Measurements from ENCODE around the gene DGKB. TPM values are rescaled to one million over a fixed set of nuclear protein-coding genes. Genes with fewer than 3 reads are reported as not detected.

Gene DGKB
- polyA plus RNA-seq, 3 donors from 2014 or later, result not detected

DNA sequence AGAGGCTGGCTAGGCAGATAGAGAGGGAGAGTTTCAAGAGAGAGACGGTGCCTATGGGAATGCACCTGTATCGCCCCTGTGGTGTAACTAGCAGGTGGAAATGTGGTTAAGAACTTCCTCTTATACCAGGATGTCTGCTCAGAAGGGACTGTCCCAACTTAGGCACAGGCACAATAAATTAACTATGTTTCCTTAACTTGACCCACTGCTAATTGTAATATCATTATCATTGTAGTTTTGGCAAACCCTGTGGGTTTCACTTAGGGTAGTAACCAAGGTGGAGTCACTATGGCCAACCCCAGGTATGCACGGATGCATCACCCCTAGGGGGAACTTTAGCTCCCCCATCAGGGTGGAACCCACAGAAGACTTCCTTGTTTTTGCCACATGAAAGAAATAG lies 455.7 kb downstream of the DGKB start:
- H3K9me3 Mint-ChIP-seq, result peaks cover 0 to 16% (median 5%) of the 10 kb centered on the region in 6 donors
- H3K36me3 Mint-ChIP-seq, result no peaks in the 10 kb centered on the region
- no peak for DNase-seq
- peaks cover 0 to 4% (median 0%) of the 10 kb centered on the region in 3 donors for H3K27me3 Mint-ChIP-seq (ENCODE audit: low read depth in 3 of 3)
- H3K4me3 Mint-ChIP-seq, result no peak overlapping the region
- no peaks in the 10 kb centered on the region for H3K4me1 Mint-ChIP-seq
- H3K27ac Mint-ChIP-seq, result no peak overlapping the region

DNA sequence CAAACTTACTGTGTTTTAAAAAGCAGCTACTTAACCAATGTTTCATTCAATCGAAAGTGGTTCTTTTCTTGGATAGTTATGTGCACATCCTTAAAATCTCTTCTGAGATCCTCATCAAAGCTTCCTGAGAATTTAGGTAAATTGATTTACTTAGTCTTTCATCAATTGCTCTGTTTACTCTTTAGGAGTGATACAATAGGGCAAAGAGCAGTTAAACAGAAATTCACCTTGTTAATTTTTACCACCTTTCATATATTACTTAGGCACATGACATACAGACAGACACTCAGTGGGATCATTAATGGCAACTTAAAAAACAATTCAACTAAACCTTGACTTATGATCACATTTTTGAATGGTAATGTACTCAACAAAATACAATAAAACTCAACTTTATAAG lies 456.3 kb downstream of the DGKB start:
- no peak overlapping the region for H3K27ac Mint-ChIP-seq
- H3K4me3 Mint-ChIP-seq, result no peak overlapping the region
- DNase-seq, result no peak
- peaks cover 0 to 16% (median 5%) of the 10 kb centered on the region in 6 donors for H3K9me3 Mint-ChIP-seq
- H3K27me3 Mint-ChIP-seq (ENCODE audit: low read depth in 3 of 3), result peaks cover 0 to 2% (median 0%) of the 10 kb centered on the region in 3 donors
- no peaks in the 10 kb centered on the region for H3K36me3 Mint-ChIP-seq
- no peaks in the 10 kb centered on the region for H3K4me1 Mint-ChIP-seq

DNA sequence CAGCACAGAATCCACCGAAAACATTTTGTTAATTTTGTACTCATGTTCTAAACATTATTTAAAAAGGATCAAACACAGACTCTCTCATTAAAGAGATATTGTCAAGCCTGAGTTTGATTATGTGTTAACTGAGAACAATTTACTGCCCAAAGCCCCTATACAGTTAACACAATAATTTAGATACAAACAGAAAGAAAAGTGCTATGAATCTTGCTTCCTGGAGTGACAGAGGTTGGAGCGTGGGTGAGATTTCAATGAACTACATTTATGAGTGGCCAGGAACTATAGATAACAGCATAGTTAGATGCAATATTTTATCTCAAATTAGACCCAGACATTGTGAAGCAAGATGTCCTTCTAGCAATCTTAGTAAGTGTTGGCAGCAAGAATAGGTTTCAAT lies 464.2 kb downstream of the DGKB start:
- H3K36me3 Mint-ChIP-seq, result no peaks in the 10 kb centered on the region
- no peak overlapping the region for H3K4me3 Mint-ChIP-seq
- DNase-seq, result no peak
- no peaks in the 10 kb centered on the region for H3K27me3 Mint-ChIP-seq (ENCODE audit: low read depth in 3 of 3)
- H3K9me3 Mint-ChIP-seq, result peaks cover 0 to 17% (median 3%) of the 10 kb centered on the region in 6 donors
- no peak overlapping the region for H3K27ac Mint-ChIP-seq
- no peaks in the 10 kb centered on the region for H3K4me1 Mint-ChIP-seq

DNA sequence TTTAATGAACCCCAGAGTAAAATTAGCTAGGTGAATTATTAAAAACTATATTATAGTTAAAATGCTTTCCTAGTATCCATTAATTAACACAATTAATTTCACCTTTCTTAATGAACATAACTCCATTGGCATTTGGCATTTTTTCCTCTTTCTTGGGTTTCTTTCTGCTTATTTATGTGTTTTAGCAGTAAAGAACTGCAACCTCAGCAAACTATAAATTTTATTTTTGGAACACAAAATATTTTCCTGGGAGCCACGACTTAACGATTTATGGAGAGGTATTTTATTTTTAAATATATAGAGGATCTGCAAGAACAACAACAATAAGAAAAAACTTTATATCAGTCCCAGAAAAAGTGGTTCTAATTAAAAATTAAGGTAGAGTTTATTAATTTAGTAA lies 465.7 kb downstream of the DGKB start:
- no peaks in the 10 kb centered on the region for H3K36me3 Mint-ChIP-seq

DNA sequence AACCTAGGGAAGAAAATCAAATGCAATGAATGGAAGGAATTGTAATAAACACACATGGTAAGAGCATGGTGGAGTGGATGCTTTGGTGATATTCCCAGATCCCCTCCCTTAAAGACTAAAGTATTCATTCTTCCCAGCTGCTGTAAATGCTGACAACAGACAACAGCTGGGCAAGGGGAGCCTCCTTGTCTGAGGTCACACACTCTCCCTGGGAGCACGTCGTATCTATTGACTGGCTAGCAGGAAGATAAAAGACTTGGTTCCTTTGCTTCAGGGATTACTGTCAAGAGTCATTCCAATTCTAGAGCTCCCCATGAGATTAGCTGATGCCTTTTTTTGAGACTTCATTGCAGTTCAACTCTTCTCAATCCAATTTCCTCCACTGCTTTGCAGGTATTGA lies 469.6 kb downstream of the DGKB start:
- Mint-ChIP-seq H3K4me1 (no peaks in the 10 kb centered on the region), H3K27me3 (ENCODE audit: low read depth in 3 of 3) (peaks cover 0 to 2% (median 0%) of the 10 kb centered on the region in 3 donors), H3K36me3 (no peaks in the 10 kb centered on the region), H3K27ac (no peak overlapping the region), H3K9me3 (peaks cover 4 to 31% (median 6%) of the 10 kb centered on the region in 6 donors), H3K4me3 (no peak overlapping the region)
- no peak for DNase-seq

More for the DNA sequence above, 465.7 kb downstream of the DGKB start:
- DNase-seq, result no peak
- Mint-ChIP-seq H3K4me3 (no peak overlapping the region), H3K4me1 (no peaks in the 10 kb centered on the region), H3K27ac (no peak overlapping the region), H3K27me3 (ENCODE audit: low read depth in 3 of 3) (no peaks in the 10 kb centered on the region), H3K9me3 (peaks cover 2 to 23% (median 4%) of the 10 kb centered on the region in 6 donors)

DNA sequence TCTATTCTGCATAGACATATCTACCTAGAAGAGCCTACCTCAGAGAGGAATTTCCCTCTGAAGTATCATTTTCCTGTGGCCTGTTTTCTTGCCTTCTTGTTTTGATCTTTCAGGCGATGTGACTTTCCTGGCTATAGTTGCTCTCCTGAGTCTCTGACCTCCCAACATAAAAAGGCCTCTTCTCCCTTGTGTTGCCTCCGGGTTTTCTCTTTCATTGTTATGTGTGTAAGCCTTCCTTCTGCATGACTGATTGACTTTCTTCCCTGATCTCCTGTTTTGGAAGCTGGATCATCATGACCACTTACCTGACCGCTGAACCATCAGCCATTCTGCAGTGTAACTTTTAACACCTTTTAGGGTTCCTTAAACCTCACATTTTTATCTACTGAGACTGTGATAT lies 471.6 kb downstream of the DGKB start:
- Mint-ChIP-seq H3K4me3 (no peak overlapping the region), H3K27me3 (ENCODE audit: low read depth in 3 of 3) (peaks cover 0 to 2% (median 0%) of the 10 kb centered on the region in 3 donors), H3K4me1 (no peaks in the 10 kb centered on the region), H3K9me3 (peaks cover 5 to 36% (median 9%) of the 10 kb centered on the region in 6 donors), H3K27ac (no peak overlapping the region), H3K36me3 (no peaks in the 10 kb centered on the region)
- no peak for DNase-seq

DNA sequence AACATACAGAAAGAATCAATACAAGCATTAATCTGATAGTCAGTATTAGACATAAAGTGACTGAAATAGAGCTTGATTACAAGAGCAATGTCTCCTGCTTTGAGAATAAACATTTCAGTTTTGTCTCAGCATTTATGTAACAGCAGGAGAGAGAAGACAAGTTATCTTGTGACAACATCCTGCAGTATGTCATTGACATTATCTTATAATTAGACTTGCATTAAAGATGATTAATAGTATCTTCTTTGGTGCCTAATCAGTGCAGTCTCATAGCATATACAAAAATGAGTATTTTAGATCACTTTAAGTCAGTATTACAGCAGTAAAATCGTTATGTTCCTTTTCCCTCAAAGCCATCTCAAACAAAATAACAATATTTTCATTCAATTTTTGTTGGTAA lies 477.0 kb downstream of the DGKB start:
- Mint-ChIP-seq H3K4me3 (no peak overlapping the region), H3K9me3 (peaks cover 0 to 20% (median 10%) of the 10 kb centered on the region in 6 donors), H3K27ac (no peak overlapping the region), H3K4me1 (no peaks in the 10 kb centered on the region), H3K27me3 (ENCODE audit: low read depth in 3 of 3) (peaks cover 0 to 2% (median 0%) of the 10 kb centered on the region in 3 donors), H3K36me3 (no peaks in the 10 kb centered on the region)
- DNase-seq, result no peak

DNA sequence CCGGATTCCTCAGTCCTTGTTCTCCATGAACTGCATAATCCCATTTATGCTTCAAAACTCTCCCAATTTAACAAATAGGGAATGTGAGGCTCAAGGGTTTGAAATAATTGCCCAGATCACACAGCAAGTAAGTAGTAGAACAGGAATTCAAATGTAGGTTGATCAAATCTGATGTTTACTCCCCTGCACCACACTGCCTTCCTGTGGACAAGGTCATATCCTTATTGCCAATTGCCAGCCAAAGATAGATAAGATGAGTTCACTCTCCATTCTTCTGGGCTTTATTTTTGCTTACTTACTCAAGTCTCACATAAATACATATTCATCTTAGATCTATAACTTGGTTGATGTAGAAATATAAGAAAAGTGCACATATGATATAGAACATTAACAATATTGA lies 477.9 kb downstream of the DGKB start:
- Mint-ChIP-seq H3K27me3 (ENCODE audit: low read depth in 3 of 3) (peaks cover 0 to 2% (median 0%) of the 10 kb centered on the region in 3 donors), H3K4me1 (no peaks in the 10 kb centered on the region), H3K4me3 (no peak overlapping the region), H3K9me3 (peaks cover 0 to 22% (median 10%) of the 10 kb centered on the region in 6 donors), H3K27ac (no peak overlapping the region), H3K36me3 (no peaks in the 10 kb centered on the region)
- DNase-seq, result no peak

DNA sequence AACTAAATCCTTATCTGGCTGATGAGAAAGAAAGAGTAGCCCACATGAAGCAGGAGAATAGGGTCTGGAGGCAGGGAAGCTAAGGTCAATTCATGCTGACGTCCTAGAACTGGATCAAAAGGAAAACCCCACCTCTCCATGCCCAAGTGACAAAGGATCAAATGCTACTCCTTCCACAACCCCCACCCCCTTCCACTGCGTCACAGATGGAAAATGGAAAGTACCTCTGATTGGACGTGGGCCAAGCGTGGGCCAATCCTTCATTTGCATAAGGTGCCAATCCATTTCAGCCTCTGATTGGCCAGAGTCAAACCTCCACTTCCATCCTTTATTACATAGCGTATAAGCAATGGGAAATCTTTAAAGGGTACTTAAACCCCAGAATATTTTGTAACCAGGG lies 481.8 kb downstream of the DGKB start:
- Mint-ChIP-seq H3K4me3 (no peak overlapping the region), H3K4me1 (no peaks in the 10 kb centered on the region), H3K36me3 (no peaks in the 10 kb centered on the region), H3K9me3 (peaks cover 0 to 18% (median 8%) of the 10 kb centered on the region in 6 donors), H3K27me3 (ENCODE audit: low read depth in 3 of 3) (no peaks in the 10 kb centered on the region), H3K27ac (no peak overlapping the region)
- no peak for DNase-seq

DNA sequence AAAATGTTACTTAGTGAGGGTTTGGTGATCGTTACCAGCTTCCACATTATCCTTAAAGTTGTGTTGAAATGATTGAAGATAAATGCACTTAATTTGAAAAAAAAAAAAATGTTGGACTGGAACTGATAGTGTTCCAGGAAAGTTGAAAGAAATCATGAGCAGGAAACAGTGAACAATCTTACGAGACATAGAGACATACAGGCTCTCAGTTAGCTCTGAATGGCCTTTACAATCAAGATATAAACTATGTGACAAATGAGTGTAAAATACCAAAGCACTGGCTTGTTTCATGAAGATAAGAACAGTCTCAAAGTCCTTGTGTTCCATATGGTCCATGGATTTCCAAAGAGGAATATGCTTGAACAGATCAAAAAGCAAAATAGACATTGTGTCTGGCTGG lies 483.0 kb downstream of the DGKB start:
- H3K27ac Mint-ChIP-seq, result no peak overlapping the region
- no peak for DNase-seq
- H3K36me3 Mint-ChIP-seq, result no peaks in the 10 kb centered on the region
- no peaks in the 10 kb centered on the region for H3K4me1 Mint-ChIP-seq
- peaks cover 0 to 18% (median 8%) of the 10 kb centered on the region in 6 donors for H3K9me3 Mint-ChIP-seq
- no peak overlapping the region for H3K4me3 Mint-ChIP-seq
- H3K27me3 Mint-ChIP-seq (ENCODE audit: low read depth in 3 of 3), result no peaks in the 10 kb centered on the region

DNA sequence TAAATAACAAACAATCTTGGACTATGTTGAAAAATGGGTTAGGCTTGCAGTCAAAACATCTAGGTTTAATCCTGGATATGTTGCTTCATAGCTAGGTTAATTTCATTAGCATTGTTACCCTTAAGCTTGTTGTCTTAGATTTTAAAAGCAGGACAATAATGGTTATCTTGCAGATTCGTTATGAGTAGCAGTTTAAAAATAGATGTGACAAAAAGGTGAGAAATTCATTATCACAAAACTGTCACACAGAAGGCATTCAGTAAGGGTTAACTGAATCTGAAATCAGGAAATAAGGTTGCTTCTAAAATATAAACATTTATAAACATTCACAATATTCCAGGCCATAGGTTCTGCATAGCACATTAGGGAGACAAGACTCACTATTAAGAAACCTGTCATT lies 483.9 kb downstream of the DGKB start:
- Mint-ChIP-seq H3K9me3 (peaks cover 0 to 12% (median 4%) of the 10 kb centered on the region in 6 donors), H3K27ac (no peak overlapping the region), H3K4me1 (no peaks in the 10 kb centered on the region), H3K36me3 (no peaks in the 10 kb centered on the region), H3K4me3 (no peak overlapping the region), H3K27me3 (ENCODE audit: low read depth in 3 of 3) (no peaks in the 10 kb centered on the region)
- no peak for DNase-seq

DNA sequence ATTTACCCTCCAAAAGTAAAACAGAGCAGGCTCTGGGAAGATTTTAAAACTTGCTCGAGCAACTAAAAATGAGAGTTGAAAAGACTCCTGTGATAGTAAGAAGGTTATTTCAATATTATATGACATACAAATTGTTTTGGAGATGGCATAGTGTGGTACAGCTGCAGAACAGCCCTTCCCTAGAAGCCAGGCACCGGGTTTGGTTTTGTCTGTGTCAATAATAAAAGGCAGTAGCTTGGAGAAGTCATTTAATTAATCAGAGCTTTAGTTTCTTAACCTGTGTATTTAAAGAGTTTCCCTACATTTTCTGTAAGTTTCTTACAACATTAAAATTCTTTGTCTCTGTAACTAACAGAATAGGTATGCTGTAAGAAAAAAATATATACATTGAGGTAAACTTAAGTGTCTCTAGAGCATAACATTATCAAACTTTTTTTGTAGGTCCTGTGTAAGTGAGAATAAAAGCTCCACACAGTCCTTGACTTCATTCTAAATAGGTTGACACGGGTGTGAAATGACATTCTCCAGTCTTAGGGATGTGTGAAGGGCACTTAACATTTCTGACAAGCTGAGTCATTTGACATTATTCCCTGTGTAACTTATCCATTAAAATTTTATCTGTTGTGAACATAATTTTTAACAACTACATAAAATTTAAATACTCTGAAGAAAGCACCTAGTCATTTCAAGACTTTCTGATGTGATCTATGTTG lies 488.1 kb downstream of the DGKB start:
- H3K9me3 Mint-ChIP-seq, result peaks cover 5 to 19% (median 9%) of the 10 kb centered on the region in 6 donors
- H3K27ac Mint-ChIP-seq, result no peak overlapping the region
- no peaks in the 10 kb centered on the region for H3K4me1 Mint-ChIP-seq
- no peaks in the 10 kb centered on the region for H3K36me3 Mint-ChIP-seq
- no peak overlapping the region for H3K4me3 Mint-ChIP-seq
- peaks cover 0 to 3% (median 0%) of the 10 kb centered on the region in 3 donors for H3K27me3 Mint-ChIP-seq (ENCODE audit: low read depth in 3 of 3)
- DNase-seq, result no peak

DNA sequence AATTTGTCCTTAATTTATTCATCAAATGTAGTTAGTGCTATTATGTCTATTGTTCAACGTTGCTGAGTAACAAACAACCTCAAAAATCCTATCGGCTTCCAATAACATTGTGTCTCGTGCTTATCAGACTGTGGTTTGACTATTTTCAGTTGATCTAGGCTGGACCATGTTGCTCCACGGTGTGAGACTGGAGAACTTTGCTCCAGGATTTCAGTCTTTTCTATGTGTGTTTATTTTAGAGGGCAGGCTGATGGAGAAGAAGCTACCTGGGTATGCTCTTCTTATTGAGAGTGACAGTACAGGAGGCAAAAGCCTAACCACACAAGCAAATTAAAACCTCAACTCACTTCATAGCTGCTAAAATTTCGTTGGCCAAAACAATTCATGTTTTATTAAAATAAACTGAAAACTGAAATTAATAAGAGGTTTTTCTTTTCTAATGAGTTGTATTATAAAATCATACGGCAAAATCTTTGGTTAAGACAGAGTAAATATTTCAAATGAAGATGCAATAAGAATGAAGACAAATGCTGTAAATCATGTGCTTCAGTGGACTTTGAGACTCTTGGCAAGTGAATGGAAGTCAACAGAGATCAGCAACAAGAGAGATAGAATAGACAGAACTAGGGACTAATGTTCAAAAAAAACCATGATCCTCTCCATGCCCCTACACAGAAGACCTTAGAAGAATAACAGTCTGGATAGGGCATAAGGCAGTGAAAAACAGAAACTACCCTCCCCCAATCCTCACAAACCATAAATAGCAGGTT lies 495.1 kb downstream of the DGKB start:
- no peaks in the 10 kb centered on the region for H3K4me1 Mint-ChIP-seq
- peaks cover 0 to 30% (median 10%) of the 10 kb centered on the region in 6 donors for H3K9me3 Mint-ChIP-seq
- no peak overlapping the region for H3K27ac Mint-ChIP-seq
- no peaks in the 10 kb centered on the region for H3K36me3 Mint-ChIP-seq
- H3K4me3 Mint-ChIP-seq, result no peak overlapping the region
- peaks cover 0 to 3% (median 0%) of the 10 kb centered on the region in 3 donors for H3K27me3 Mint-ChIP-seq (ENCODE audit: low read depth in 3 of 3)
- no peak for DNase-seq

DNA sequence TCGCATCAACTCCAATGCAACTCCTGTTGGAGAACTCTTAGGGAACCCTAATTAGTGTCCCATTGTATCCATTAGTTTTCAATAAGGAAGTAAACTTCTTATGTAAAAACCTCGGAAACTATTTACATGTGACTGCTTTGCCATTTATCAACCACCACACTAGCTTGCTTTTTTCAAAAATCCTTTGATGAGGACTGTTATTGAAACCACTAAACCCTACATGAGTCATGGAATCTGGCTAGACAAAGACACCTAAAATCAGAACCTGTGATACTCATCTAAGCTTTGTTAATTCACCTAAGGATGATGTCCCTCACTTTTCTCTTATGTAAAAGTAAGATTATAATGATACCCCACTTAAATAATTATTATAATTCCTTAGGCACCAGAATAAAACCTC lies 499.0 kb downstream of the DGKB start:
- H3K27me3 Mint-ChIP-seq (ENCODE audit: low read depth in 3 of 3), result no peaks in the 10 kb centered on the region
- H3K36me3 Mint-ChIP-seq, result no peaks in the 10 kb centered on the region
- no peak overlapping the region for H3K27ac Mint-ChIP-seq
- no peak overlapping the region for H3K4me3 Mint-ChIP-seq
- H3K4me1 Mint-ChIP-seq, result no peaks in the 10 kb centered on the region
- peaks cover 2 to 29% (median 5%) of the 10 kb centered on the region in 6 donors for H3K9me3 Mint-ChIP-seq
- no peak for DNase-seq
